HCT116 (cell line): ENCODE measurements around the gene ABCG1. TPM values are rescaled to one million over a fixed set of nuclear protein-coding genes. Genes with fewer than 3 reads are reported as not detected.

Experiments
- ATAC-seq: fragments of 200-7000 bp; cut with Tn5 transposase; 2 replicates; pipeline ENCODE4 v1.9.1; 2020; ENCODE audit warnings: mild to moderate bottlenecking, moderate library complexity
- BruUV-seq: library from RNA; stranded (reverse); fragments of 400-500 nt; replicated peaks from 2 replicates; lab custom pipeline; 2021; lab: Mats Ljungman, UMichigan
- CTCF ChIA-PET: fragments of 300-600 bp; sonication (Branson Sonifier 250); formaldehyde crosslinking; loops from one replicate; lab custom pipeline; 2021; ENCODE audit warnings: antibody characterized with exemption; lab: Charles Lee
- POLR2A ChIA-PET: fragments of 300-600, 350-600 bp; sonication (Branson Sonifier 250); formaldehyde crosslinking; loops from one replicate; lab custom pipeline; 2021; ENCODE audit warnings: antibody characterized with exemption; lab: Charles Lee
- RAD21 ChIA-PET, 2 experiments: fragments of 300-600 bp; sonication (Branson Sonifier 250); formaldehyde crosslinking; loops; one replicate each; lab custom pipeline; 2023; ENCODE audit warnings: low total read pairs in 2 of 2; ENCODE audit not compliant: uncharacterized antibody in 2 of 2, unreplicated experiment in 2 of 2, low non-redundant PET in 1 of 2; lab: Charles Lee
- DNase-seq: peaks from one replicate; pipeline ENCODE4 v3.0.0-alpha.2; 2010; ENCODE audit warnings: low read depth, low spot score
- H2AFZ ChIP-seq: fragments of 200-600 bp; shearing (Covaris generic), sonication (generic); 2 replicates; pipeline ENCODE4 v1.6.1; 2017; ENCODE audit warnings: low read depth, mixed run types, mixed read lengths, antibody characterized with exemption, low read length; ENCODE audit not compliant: poor library complexity, severe bottlenecking
- H3K27ac ChIP-seq: 2 replicates; pipeline ENCODE4 v1.5.1; 2012; ENCODE audit warnings: low read depth, low read length
- H3K27me3 ChIP-seq: fragments of 200-600 bp; sonication (generic); 2 replicates; pipeline ENCODE4 v1.6.1; 2016; ENCODE audit warnings: mixed run types, low read length, mixed read lengths; ENCODE audit not compliant: insufficient read depth
- H3K36me3 ChIP-seq, 2 experiments: fragments of 200-500 bp in 1 of 2; fragments of 200-600 bp in 1 of 2; sonication (Bioruptor generic) in 1 of 2; sonication (generic) in 1 of 2; 2 replicates each; pipeline versions ENCODE4 v1.5.1 to v1.6.1; 2014 to 2016; ENCODE audit warnings: low read length in 2 of 2, inconsistent platforms in 1 of 2, mixed read lengths in 1 of 2, mixed run types in 1 of 2; ENCODE audit not compliant: insufficient read depth in 2 of 2, control insufficient read depth in 1 of 2
- H3K4me1 ChIP-seq, 2 experiments: fragments of 200-600 bp in 1 of 2; sonication (generic) in 1 of 2; 2 replicates each; pipeline versions ENCODE4 v1.5.1 to v1.6.1; 2012 to 2017; ENCODE audit warnings: low read length in 2 of 2, inconsistent platforms in 1 of 2, mild to moderate bottlenecking in 1 of 2, mixed read lengths in 1 of 2, mixed run types in 1 of 2, moderate library complexity in 1 of 2; ENCODE audit not compliant: insufficient read depth in 2 of 2, control insufficient read depth in 1 of 2
- H3K4me2 ChIP-seq: fragments of 200-600 bp; sonication (generic); 2 replicates; pipeline ENCODE4 v1.6.1; 2017; ENCODE audit warnings: mixed run types, low read length, mixed read lengths
- H3K4me3 ChIP-seq, 2 experiments: fragments of 200-600 bp in 1 of 2; sonication (generic) in 1 of 2; replicated peaks in 1 of 2; 2 replicates each; pipeline ENCODE4 v1.5.1; 2011 to 2016; ENCODE audit warnings: low read length in 2 of 2, control low read depth in 1 of 2, low read depth in 1 of 2, mild to moderate bottlenecking in 1 of 2, mixed read lengths in 1 of 2, mixed run types in 1 of 2
- H3K79me2 ChIP-seq: fragments of 200-600 bp; sonication (generic); 2 replicates; pipeline ENCODE4 v1.6.1; 2017; ENCODE audit warnings: mild to moderate bottlenecking, mixed run types, low read length, moderate library complexity, mixed read lengths; ENCODE audit not compliant: insufficient read depth
- H3K9ac ChIP-seq: fragments of 200-600 bp; sonication (generic); 2 replicates; pipeline ENCODE4 v1.6.1; 2016; ENCODE audit warnings: low read length, mixed read lengths
- H3K9me2 ChIP-seq: fragments of 200-600 bp; sonication (generic), shearing (Covaris generic); 2 replicates; pipeline ENCODE4 v1.6.1; 2017; ENCODE audit warnings: mixed run types, mild to moderate bottlenecking, moderate library complexity; ENCODE audit not compliant: insufficient read depth
- H3K9me3 ChIP-seq, 2 experiments: fragments of 200-500 bp in 1 of 2; fragments of 200-600 bp in 1 of 2; sonication (Bioruptor generic) in 1 of 2; sonication (generic) in 1 of 2; 2 replicates each; pipeline ENCODE4 v1.6.1; 2014 to 2017; ENCODE audit warnings: low read length in 2 of 2, mixed read lengths in 2 of 2, inconsistent platforms in 1 of 2, low read depth in 1 of 2, mild to moderate bottlenecking in 1 of 2, mixed run types in 1 of 2, moderate library complexity in 1 of 2; ENCODE audit not compliant: control insufficient read depth in 1 of 2, insufficient read depth in 1 of 2
- H4K20me1 ChIP-seq: fragments of 200-600 bp; sonication (generic), shearing (Covaris generic); 2 replicates; pipeline ENCODE4 v1.6.1; 2017; ENCODE audit warnings: mixed run types, mild to moderate bottlenecking, moderate library complexity; ENCODE audit not compliant: insufficient read depth
- CBX3 ChIP-seq: IDR thresholded peaks from 2 replicates; pipeline ENCODE4 v1.6.1; 2012; ENCODE audit warnings: low read depth
- CEBPB ChIP-seq: IDR thresholded peaks from 2 replicates; pipeline ENCODE4 v1.6.1; 2012; ENCODE audit warnings: low read depth
- EZH2phosphoT487 ChIP-seq: fragments of 200-600 bp; IDR thresholded peaks from 2 replicates; pipeline ENCODE4 v1.6.1; 2018; ENCODE audit warnings: antibody characterized with exemption, borderline replicate concordance
- JUND ChIP-seq: IDR thresholded peaks from 2 replicates; pipeline ENCODE4 v1.6.1; 2012
- POLR2AphosphoS5 ChIP-seq: IDR thresholded peaks from 2 replicates; pipeline ENCODE4 v1.6.1; 2011; ENCODE audit warnings: mild to moderate bottlenecking, low read depth, low read length, moderate library complexity
- SIN3A ChIP-seq: IDR thresholded peaks from 2 replicates; pipeline ENCODE4 v1.6.1; 2012; ENCODE audit warnings: low read depth
- SP1 ChIP-seq: IDR thresholded peaks from 2 replicates; pipeline ENCODE4 v1.6.1; 2012; ENCODE audit warnings: low read depth
- intact Hi-C: fragments of 100-400 bp; cut with micrococcal nuclease; formaldehyde crosslinking; loops from 2 replicates; pipeline ENCODE4 v1.10.0; 2022
- total RNA-seq: library from RNA; stranded (reverse); gene quantifications from one replicate; pipeline ENCODE4 v1.2.1, GENCODE V29; 2021; ENCODE audit not compliant: unreplicated experiment
- TF ChIP-seq, protein P1 (sequence below), 3 experiments: fragments of 200-600 bp in 1 of 3; sonication (generic) in 1 of 3; IDR thresholded peaks in 2 of 3; conservative IDR thresholded peaks in 1 of 3; 2 replicates each; pipeline ENCODE4 v1.5.1; 2012 to 2017; ENCODE audit warnings: low read depth in 2 of 3, low read length in 2 of 3, antibody characterized with exemption in 1 of 3, borderline replicate concordance in 1 of 3, control low read depth in 1 of 3, mild to moderate bottlenecking in 1 of 3, mixed read lengths in 1 of 3, mixed run types in 1 of 3, moderate library complexity in 1 of 3; ENCODE audit not compliant: insufficient read depth in 1 of 3
- TF ChIP-seq, protein P2 (sequence below): IDR thresholded peaks from 2 replicates; pipeline ENCODE4 v1.6.1; 2012
- TF ChIP-seq, protein P3 (sequence below): IDR thresholded peaks from 2 replicates; pipeline ENCODE4 v1.6.1; 2011; ENCODE audit warnings: mild to moderate bottlenecking, low read length, moderate library complexity; ENCODE audit not compliant: insufficient replicate concordance; ENCODE audit errors: extremely low read depth

The ABCG1 gene
- total RNA-seq, 1 experiment from 2014 or later, result 1.6 TPM

DNA sequence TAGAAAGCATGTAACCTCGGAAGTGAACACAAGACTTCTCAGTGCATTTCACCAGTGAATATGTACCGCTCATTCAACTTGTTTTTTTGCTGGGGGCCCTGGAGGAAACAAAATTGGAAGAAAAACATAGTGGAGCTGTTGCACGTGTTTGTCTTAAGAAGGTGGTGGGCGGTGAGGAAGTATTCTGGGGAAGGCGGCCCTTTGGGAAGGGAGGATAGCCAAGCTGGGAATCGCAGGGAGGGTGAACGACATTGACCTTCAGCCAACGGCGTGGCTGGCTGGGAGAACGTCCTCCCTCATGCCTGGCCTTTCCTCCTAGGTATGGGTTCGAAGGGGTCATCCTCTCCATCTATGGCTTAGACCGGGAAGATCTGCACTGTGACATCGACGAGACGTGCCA lies 76.9 kb downstream of the ABCG1 start:
- ATAC-seq, result no peak
- BruUV-seq, result no TSS peak
- intact Hi-C loops, result no loop called here

More for the DNA sequence above, 76.9 kb downstream of the ABCG1 start:
- H3K4me3 ChIP-seq, result no peak overlapping the region
- H3K9me2 ChIP-seq, result no peaks in the 10 kb centered on the region
- CTCF ChIA-PET, result interaction anchor here (0.7 to 1.4 kb wide), 3 partner anchors 14 to 36 kb away, joined by 3 to 4 read pairs (median 3); no protein-coding TSS in a partner anchor
- H4K20me1 ChIP-seq, result no peaks in the 10 kb centered on the region
- no peaks in the 10 kb centered on the region for H3K36me3 ChIP-seq
- H3K79me2 ChIP-seq, result no peaks in the 10 kb centered on the region
- RAD21 ChIA-PET, result no interaction called here
- no peak overlapping the region for H3K27ac ChIP-seq
- H3K4me2 ChIP-seq, result no peak overlapping the region
- POLR2A ChIA-PET, result no interaction called here
- 0 out of 2 replicates have a peak, but pooled peaks cover 9% of the 10 kb centered on the region for H3K27me3 ChIP-seq
- H2AFZ ChIP-seq, result no peak overlapping the region
- no peak for DNase-seq
- no peaks in the 10 kb centered on the region; a peak in 1 of 4 replicates for H3K9me3 ChIP-seq
- H3K4me1 ChIP-seq, result peaks cover 0 to 7% of the 10 kb centered on the region in 2 experiments; a peak in 1 of 4 replicates
- TF ChIP-seq, protein P1, sequence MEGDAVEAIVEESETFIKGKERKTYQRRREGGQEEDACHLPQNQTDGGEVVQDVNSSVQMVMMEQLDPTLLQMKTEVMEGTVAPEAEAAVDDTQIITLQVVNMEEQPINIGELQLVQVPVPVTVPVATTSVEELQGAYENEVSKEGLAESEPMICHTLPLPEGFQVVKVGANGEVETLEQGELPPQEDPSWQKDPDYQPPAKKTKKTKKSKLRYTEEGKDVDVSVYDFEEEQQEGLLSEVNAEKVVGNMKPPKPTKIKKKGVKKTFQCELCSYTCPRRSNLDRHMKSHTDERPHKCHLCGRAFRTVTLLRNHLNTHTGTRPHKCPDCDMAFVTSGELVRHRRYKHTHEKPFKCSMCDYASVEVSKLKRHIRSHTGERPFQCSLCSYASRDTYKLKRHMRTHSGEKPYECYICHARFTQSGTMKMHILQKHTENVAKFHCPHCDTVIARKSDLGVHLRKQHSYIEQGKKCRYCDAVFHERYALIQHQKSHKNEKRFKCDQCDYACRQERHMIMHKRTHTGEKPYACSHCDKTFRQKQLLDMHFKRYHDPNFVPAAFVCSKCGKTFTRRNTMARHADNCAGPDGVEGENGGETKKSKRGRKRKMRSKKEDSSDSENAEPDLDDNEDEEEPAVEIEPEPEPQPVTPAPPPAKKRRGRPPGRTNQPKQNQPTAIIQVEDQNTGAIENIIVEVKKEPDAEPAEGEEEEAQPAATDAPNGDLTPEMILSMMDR (IDR thresholded peaks at IDR 0.05 in 2 of 3, conservative IDR thresholded peaks at IDR 0.05 in 1 of 3; ENCODE audit: borderline replicate concordance in 1 of 3, insufficient read depth in 1 of 3, low read depth in 2 of 3, low read length in 2 of 3), result no peak
- TF ChIP-seq CEBPB (no peak), JUND (no peak), POLR2AphosphoS5 (no peak), SIN3A (no peak), SP1 (no peak), CBX3 (no peak), EZH2phosphoT487 (no peak)
- TF ChIP-seq, protein P2, sequence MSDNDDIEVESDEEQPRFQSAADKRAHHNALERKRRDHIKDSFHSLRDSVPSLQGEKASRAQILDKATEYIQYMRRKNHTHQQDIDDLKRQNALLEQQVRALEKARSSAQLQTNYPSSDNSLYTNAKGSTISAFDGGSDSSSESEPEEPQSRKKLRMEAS, result no peak
- TF ChIP-seq, protein P3, sequence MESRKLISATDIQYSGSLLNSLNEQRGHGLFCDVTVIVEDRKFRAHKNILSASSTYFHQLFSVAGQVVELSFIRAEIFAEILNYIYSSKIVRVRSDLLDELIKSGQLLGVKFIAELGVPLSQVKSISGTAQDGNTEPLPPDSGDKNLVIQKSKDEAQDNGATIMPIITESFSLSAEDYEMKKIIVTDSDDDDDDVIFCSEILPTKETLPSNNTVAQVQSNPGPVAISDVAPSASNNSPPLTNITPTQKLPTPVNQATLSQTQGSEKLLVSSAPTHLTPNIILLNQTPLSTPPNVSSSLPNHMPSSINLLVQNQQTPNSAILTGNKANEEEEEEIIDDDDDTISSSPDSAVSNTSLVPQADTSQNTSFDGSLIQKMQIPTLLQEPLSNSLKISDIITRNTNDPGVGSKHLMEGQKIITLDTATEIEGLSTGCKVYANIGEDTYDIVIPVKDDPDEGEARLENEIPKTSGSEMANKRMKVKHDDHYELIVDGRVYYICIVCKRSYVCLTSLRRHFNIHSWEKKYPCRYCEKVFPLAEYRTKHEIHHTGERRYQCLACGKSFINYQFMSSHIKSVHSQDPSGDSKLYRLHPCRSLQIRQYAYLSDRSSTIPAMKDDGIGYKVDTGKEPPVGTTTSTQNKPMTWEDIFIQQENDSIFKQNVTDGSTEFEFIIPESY, result no peak
- H3K9ac ChIP-seq, result no peak overlapping the region
